AG10803 (cell line): ENCODE measurements around the gene SEC11A.
"Not testable (repeated sequence)": the region's sequence is repeated elsewhere in the genome, so short reads cannot be mapped to it uniquely, and the experiment has no call there.

Experiments
- DNase-seq: peaks from one replicate; pipeline ENCODE4 v3.0.0; 2010; ENCODE audit warnings: low read depth
- H3K4me3 ChIP-seq: 2 replicates; pipeline ENCODE4 v1.5.1; 2011; ENCODE audit warnings: mild to moderate bottlenecking, low read length, control low read depth
- CTCF ChIP-seq: conservative IDR thresholded peaks from 2 replicates; pipeline ENCODE4 v1.5.1; 2011; ENCODE audit warnings: mild to moderate bottlenecking, low read length, control low read depth, inconsistent platforms

SEC11A gene

GRCh38 chr15:84653584-84653909 is 62.4 kb downstream of the SEC11A start:
- TF ChIP-seq CTCF: no peak
- DNase-seq: no peak
- peak overlapping the region; percentile 99 for H3K4me3 ChIP-seq

GRCh38 chr15:84649706-84650105 is 66.2 kb downstream of the SEC11A start:
- DNase-seq: no peak
- no peak for TF ChIP-seq CTCF
- H3K4me3 ChIP-seq: no peak overlapping the region

- no peak overlapping the region for H3K4me3 ChIP-seq
- peak; percentile 47 for DNase-seq
- TF ChIP-seq CTCF: no peak
Observed at GRCh38 chr15:84648539-84648938, 67.4 kb downstream of the SEC11A start.

GRCh38 chr15:84647726-84648125 is 68.2 kb downstream of the SEC11A start:
- H3K4me3 ChIP-seq: no peak overlapping the region
- no peak for TF ChIP-seq CTCF
- no peak for DNase-seq

GRCh38 chr15:84645997-84646396 is 69.9 kb downstream of the SEC11A start:
- no peak for DNase-seq
- no peak overlapping the region for H3K4me3 ChIP-seq
- TF ChIP-seq CTCF: no peak

- no peak for DNase-seq
- no peak for TF ChIP-seq CTCF
- no peak overlapping the region for H3K4me3 ChIP-seq
Observed at GRCh38 chr15:84645496-84645895, 70.4 kb downstream of the SEC11A start.

- H3K4me3 ChIP-seq: no peak overlapping the region
- no peak for DNase-seq
- no peak for TF ChIP-seq CTCF
Observed at GRCh38 chr15:84643838-84644237, 72.1 kb downstream of the SEC11A start.

GRCh38 chr15:84642640-84643039 is 73.3 kb downstream of the SEC11A start:
- not testable (repeated sequence) for H3K4me3 ChIP-seq, DNase-seq

GRCh38 chr15:84641871-84642270 is 74.1 kb downstream of the SEC11A start:
- not testable (repeated sequence) for H3K4me3 ChIP-seq, DNase-seq
